HG03565 (cell line): ENCODE measurements around the gene INPP5A.

Experiments used
- ATAC-seq: cut with Tn5 transposase; IDR thresholded peaks from one replicate; pipeline ENCODE4 v1.9.1; 2021; ENCODE audit warnings: mild to moderate bottlenecking, moderate library complexity; ENCODE audit not compliant: unreplicated experiment

INPP5A gene

DNA sequence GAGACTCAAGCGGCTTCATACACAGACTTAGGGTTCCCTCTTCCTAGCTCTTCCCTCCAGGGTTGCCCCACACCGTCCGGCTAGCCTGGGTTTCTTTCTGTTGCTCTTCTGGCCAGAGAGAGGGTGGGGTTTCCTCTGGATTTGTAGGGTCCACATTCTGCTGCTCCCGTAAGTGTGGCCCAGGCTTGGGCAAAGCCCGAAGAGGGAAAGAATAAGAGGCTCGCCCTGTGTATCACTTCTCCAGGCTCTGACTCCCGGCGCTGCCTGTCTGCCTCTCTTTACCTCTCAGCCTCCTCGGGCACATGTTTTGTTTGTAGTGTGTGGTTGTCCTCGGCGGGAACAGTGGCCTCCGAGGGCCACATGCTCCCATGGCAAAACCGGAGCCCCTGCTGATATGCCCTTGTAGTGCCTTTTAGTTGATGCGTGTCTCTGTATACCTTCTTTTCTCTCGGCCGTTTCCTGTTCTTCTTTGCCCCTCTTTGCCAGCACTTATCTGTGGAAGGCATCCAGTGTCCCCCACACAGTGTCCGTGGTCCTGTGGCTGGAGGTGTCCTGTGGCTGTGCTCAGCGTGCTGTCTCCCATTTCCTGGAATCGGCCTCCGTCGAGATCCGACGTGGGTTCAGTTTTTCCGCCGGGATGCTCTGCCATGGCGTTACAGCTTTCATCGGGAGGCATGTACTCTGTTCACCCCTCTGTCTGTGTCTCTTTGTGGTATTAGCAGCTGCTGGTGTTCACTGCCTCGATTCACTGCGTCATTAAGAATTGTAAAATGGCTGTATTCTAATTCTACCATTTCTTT, 102.9 kb downstream of the INPP5A start:
- ATAC-seq: no peak

DNA sequence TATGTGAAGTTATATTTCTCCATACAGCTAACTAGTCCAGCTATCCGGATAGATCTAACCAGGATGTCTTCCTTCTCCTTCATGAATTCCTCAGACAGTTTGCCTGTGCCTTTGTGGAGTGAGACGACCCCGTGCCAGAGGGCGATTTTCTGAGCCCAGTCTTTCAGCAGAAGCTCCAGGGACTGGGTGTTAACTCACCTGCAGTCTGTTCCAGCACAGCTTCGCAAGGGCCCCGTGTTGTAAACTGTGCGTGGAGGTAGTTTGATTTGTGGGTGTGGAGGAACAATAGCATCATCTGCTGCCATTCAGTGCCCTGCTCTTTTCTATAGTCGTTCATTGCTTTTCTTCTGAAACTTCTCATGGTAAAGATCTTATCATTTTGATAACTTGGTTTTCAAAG, 103.8 kb downstream of the INPP5A start:
- no peak for ATAC-seq

DNA sequence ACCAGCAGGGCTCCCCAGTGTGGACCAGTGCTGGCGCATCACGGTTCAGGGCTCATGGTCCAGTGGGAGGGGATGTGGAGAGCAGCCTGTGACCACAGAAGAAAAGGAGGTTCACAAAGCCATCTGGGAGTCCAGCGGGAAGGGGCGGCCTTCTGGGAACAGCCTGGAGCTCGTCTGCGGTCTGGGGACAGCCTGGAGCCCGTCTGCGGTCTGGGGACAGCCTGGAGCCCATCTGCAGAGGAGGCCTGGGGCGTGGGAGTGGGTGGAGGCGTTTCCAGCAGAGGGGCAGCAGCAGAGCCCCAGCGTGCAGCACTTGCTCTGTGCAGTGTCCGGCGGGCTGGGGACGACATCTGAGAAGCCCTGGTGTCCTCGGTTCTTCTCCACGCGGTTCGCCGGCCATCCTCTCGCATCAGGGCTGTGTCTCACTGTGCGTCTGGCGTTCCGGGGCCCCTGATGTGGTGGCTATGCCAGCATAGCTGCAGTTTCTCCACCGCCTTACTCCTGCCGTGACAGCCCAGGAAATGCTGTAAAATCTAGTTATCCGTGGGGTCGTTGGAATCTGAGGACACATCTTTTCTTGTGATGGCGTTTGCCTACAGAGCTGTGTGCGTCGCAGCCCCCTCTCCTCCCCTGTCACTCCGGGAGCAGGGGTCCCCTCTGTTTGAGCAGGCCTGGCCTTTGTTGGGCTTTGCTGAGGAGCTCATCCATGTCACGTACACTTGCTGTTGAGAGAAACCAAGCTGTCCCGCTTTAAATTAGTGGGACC, 104.6 kb downstream of the INPP5A start:
- ATAC-seq: no peak

DNA sequence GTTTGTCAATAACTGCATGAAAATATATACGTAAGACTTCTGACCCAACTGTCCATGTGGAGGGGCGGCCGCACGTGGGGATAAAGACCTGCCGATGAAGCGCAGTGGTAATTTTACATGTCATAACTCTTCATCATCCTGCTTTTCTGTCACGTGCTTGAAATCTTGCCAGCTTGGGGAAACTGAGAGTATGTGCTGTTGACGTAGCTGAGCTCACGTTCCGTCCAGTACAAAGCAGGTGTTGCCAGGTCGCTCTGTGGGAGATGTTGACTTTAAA, 105.1 kb downstream of the INPP5A start:
- no peak for ATAC-seq

DNA sequence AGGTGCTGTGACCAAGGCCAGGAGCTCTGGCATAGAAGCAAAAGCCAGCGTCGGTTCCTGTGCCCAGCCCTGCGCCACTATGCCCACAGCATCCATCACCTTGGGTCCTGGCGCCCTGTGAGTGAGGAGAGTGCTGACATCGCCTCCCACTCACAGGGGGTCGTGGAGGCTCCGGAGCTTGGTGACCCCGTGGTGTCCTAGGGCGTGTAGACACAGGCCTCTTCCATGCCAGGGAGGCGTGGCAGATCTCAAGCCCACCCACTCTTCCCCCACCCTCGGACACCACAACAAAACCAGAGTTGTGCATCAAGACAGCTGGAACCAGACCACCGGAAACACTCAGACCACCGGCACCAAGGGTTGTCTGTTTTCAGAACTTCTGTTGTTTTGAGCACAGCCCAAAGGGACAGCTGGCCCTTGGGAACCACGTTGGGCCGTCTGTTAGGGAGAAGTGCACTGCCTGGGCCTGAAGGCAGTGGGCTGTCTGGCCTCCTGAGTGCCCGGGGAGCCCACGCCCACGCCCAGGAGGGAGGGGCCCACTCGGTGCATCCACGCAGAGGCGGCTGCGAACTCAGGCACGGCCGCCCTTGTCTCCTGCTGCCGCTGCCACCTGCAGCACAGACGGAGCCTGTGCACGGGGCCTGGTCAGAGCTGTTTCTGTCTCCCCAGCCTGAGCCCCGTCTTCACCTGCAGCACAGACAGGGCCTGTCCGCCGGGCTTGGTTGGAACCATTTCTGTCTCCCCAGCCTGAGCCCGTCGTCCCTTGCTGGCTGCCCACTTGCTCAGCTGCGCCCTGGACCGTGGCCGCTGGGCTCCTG, 106.3 kb downstream of the INPP5A start:
- ATAC-seq: no peak

DNA sequence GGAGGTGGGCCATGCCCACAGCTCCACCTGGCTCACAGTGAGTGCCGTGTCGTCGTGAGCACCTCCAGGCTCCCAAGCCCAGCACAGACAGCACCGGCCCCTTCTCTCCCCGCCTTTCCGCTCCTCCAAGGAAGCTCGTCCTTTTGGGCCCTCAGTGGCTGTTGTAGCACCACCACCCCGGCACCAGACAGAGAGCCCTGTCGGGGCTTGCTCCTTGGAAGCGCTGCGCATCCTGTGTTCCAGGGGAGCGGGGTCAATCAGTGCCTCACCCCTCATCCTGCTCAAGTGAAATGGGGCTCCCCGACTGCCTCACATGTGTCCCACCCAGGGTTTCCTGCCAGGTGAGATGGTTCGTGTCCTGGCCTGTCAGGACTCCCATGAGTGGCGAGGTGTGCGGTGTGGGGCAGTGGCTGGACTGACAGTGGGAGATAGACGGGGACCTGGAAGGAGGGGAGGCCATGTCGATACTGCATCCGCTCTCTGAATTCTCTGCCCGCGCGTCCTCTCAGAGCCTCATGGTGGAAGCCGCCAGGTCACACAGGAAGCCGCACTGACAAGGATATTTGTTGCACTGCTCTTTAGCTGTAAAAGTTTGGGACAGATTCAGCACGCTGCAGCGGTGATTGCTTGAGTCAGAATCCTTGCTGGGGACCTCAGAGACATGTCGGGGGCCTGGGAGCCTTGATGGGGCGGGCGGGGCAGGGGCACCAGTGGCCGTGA, 107.1 kb downstream of the INPP5A start:
- ATAC-seq: no peak

DNA sequence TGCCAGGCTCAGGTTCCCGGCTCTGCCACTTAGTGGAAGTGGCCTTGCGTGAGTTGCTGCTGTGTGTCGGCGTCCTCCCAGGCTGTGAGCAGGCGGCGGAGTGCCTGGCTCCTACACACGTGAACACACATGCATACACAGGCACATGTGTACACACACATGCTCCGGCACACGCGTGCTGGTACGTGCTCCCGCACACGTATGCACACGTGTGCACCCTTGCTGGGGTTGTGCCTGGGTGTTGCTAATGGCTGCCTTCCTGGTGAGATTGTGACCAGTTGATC, 107.6 kb downstream of the INPP5A start:
- no peak for ATAC-seq

DNA sequence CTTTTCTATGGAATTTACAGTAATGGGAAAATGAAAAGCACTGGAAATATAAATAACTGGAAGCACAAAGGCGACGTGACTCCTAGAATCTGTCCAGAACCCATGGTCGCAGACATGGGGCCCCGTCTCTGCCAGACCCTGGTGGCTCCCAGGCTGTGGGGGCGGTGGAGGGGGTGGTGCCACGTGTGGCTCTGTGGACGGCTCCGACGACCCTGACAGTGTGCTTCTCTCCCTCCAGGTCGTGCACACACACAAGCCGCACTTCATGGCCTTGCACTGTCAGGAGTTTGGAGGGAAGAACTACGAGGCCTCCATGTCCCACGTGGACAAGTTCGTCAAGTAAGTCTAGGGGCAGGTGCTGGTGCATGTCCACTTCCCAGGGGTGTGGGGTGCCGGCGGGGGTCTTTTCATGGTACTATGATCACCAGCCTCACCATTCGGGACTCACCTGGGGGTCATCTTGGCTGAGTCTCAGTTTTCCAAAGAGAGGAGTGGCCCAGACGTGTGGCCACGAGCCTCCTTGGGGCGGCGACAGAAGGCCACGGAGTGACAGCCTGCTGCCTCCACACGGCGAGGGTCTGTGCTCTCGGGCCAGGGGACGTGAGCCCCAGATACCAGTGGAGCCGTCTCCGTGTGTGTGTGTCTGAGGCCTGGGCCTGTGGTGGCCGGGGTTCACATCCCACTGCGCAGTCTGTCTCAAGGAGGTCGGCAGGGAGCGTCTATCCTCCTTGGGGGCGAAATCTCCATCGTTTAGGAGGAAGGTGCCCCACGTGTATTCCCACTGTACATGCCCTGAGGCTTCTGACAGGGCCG, 108.2 kb downstream of the INPP5A start:
- no peak for ATAC-seq

DNA sequence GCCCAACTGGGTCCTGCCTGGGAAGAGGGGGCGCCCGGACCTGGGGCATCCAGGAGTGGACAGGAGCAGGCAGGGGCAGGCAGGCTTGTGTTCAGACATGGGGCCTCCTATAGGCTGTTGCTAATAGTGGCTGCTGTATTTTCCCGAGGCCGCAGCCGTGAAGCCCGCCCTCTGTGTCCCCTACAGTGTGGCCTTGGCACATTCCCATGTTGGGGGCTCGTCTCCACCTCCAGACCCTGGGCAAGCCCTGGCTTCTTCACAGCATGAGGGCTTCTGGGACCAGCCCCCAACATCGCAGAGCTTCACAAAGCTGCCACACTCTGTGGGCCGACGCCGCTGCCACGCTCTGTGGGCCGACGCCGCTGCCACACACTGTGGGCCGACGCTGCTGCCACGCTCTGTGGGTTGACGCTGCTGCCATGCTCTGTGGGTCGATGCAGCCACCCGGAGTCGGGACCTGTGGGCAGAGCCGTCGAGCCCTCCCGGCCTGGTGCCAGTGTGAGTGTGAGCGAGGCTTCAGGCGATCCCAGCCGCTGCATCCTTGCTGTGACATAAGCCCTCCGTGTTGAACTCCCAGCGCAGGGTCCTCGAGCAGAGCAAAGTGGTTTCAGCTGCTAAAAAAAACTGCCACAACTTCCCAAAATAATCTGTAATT, 109.0 kb downstream of the INPP5A start:
- no peak for ATAC-seq

DNA sequence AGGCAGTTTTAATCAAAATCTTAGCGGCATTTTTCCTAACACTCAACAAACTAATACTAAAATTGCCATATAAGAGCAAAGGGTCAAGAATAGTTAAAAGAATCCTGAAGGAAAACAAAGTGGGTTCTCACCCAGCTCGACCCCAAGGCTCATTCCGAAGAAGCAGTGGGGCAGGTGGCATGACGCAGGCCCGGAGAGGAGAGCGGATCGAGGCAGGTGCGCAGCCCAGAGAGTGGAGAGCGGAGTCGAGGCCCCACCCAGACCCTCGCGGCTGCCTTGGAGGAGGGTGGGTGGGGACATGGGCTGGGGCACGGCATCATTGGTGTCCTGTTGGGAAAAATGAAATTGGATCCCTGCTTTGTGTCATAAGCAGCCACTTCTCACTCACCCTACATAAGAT, 109.8 kb downstream of the INPP5A start:
- no peak for ATAC-seq

DNA sequence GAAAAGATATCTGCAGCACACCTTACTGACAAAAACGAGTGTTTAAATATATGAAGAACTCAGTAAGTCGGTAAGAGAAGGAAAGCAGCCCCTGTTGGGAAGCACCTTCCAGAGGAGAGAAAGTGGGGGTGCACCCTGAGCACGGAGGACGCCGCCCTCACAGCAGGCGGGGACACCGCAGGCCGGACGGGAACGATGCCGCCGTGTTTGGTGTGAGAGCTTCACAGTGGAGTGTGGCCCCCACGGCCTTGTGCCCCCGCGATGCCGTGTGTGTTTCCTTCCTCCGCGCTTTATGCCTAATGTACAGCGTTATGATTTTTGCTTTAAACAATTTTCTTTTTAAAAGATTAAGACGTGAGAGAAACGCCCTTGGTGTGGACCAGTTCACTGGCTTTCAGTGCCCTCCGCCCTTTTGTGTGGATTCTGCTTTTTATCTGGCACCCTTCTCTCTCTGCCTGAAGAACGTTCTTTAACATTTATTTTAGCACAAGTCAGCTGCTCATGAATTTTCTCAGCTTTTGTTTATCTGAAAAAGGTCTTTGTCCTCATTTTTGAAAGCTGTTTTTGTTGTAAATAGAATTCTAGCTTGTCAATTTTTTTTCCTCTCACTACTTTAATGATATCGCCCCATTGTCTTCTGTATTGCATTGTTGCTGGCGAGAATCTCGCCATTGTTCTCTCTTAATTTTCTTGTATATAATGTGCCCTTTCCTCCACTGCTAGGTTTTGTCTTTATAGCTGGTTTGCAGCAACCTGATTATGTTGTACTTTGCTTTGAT, 110.7 kb downstream of the INPP5A start:
- no peak for ATAC-seq

DNA sequence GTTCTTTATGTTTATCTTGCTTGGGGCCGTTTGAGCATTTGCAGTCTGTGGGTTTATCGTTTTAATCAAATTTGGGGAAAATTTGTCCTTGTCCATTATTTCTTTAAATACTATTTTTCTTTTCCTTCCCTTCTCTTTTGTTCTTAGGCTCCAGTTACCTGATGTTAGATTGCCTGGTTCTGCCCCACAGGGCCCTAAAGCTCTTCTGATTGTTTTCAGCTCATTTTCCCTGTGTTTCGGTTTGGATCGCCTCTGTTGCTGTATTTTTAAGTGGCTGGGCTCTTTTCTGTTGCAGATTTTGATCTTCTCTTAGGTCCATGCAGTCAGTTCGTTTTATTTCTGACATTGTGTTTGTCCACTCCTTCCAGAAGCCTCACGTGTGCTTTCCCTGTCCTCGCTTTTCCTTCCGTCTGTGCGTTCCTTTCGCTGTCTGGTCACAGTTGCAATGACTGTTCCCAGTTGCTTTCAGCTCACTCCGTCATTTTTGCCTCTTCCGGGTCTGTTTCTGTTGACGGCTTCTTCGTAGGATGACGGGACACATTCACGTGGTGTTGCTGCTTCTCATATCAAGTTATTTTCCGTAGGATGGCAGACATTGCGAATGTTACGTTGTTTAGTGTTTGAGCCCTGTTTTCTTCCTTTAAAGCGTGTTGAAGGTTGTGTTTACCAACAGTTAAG, 111.4 kb downstream of the INPP5A start:
- ATAC-seq: no peak

DNA sequence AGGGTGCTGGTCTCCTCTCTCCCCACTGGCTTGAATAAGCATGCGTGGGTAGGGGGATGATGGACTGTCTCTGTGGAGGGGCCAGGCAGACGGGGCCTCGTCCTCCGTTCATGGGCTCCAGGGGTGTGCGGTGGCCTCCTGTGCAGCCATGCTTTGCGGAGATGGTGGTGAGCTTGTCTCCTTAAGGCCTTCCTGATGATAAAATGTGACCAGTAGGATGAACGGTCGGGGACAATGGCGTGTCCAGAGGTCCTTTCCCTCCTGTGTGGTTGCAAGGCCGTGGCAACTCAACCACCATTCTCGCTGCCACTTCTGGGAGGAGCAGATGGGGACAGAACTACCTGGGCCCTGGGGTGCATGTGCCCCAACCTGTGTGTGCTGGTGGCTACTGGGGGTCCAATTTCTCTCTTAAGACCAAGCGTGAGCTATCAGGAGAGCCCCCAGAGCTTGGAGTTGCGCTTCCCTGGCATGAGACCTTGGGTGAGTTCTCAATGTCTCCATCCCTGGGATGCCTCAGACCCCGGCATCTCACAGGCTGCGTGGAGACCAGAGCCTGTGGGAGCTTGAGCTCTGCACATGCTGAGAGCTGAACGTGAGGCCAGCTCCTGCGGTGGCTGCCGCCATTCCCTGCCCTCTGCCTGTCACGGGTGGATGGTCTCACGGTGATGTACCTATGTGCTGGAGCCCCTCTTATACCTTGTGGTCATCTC, 112.2 kb downstream of the INPP5A start:
- ATAC-seq: no peak

DNA sequence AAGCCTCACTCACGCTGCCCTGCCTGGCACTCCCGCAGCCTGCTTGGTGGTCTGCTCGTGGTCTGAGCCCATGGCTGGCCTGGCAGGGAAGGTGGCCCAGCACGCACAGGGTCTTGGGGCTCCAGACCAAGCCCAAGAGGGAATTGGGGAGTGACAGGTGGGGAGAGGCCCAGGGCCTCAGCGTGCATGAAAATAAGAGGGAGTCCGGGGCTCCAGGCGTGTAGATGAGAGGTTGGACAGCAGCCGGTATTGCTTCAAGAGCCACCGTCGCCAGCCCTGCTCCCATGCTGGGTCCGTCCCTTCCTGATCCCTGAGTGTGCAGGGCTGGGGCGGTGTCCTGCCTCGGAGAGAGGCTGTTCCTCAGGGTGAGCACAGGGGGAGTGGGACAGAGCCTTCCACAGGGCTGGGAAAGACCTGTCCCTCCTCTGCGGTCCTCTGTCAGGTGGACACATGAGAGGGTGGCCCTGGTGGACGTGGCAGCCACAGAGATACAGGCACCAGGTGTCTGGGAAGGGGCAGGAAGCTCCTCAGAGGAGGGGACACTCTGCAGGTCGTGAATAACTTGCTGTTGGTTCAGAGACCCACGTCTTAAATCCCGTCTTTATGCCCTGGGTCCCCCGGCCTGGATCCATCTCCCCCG, 113.1 kb downstream of the INPP5A start:
- ATAC-seq: no peak

DNA sequence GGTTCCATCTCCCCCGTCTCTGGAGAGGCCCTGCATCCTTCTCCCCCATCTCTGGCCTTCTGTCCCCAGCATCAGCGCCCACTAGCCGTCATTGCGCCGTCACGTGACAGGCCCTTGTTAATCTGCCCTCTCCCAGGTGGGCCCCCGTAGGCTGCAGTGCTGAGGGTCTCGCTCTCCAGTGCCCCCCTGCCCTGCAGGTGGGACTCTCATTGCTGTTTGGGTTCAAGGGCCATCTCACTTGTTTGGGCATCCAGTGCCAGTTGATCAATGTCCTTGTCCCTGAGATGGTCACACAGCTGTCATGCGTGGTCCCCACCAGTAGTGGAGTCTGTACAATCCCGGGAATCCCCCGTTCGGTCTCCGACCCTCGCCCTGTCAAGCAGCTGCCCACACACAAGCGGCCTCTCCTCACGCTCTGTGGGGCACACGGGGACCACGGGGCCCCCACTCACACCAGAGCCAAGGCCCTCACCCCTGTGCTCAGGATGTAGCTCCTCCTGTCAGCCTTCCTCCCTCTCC, 114.0 kb downstream of the INPP5A start:
- ATAC-seq: no peak

DNA sequence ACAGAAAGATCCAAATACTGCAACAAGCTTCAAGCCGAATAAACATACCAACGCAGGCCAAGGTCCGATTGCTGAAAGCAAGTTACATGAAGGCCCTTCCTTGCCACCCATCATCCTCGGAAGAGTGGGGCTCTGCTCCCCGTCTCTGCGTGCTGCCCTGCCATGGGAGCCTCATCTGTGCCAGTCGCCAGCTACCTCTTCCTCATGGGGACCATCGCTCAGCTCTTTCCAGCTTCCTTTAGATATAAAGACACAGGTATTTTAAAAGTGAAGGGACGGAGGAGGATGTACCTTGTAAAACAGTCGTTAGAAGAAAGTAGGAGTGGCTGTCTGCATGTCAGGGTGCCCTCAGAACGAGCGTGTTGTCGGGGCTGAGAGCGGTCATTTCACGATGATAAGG, 114.9 kb downstream of the INPP5A start:
- ATAC-seq: no peak

DNA sequence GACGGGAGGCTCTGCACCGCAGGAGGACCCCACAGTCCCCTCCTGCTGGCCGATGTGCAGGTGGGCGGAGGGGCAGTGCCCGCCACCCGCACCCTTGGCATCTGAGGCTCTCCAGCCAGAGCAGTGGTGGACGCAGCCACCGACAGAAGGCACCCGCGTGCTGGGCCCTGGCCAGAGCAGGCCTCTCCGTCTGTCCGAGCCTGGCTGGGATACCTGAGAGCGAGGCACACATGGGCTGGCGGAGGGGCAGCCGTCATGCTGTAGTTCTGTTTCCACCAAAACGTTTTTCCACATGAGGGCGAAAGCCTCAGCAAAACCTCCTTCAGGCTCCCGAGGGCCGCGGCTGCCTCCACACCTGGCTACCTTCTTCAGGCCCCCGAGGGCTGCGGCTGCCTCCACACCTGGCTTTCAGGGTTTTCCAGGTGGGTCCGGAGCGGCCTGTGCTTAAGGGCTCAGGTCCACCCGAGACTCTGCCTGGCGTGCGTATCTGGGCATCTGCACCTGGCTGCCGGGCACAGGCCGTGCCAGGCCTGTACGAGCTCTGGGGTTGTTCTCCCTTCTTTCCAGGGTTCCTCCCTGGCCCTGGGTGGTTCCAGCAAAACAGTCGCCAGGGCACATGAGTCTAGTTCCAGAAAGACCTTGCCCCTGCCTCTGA, 115.5 kb downstream of the INPP5A start:
- ATAC-seq: no peak
